NCI-H2196 treated with DMSO at 0.1 percent for 48 hours (cell line): Measurements from ENCODE around the gene CDHR3.
A peak's percentile ranks its signal among the peaks of the same experiment; 100 is the strongest.

ENCODE experiments used
- DNase-seq: peaks from one replicate; lab custom pipeline; 2025; ENCODE audit not compliant: unreplicated experiment; lab: John Stamatoyannopoulos, UW

CDHR3 gene

GRCh38 chr7:106062006-106062405, 98.9 kb downstream of the CDHR3 start:
- DNase-seq = no peak

GRCh38 chr7:106062521-106062931, 99.5 kb downstream of the CDHR3 start:
- no peak for DNase-seq

GRCh38 chr7:106063024-106063423, 100.0 kb downstream of the CDHR3 start:
- DNase-seq = no peak

- DNase-seq = no peak
Measured at GRCh38 chr7:106063692-106064091, 100.6 kb downstream of the CDHR3 start.

- no peak for DNase-seq
Measured at GRCh38 chr7:106064316-106064715, 101.3 kb downstream of the CDHR3 start.

GRCh38 chr7:106064771-106065574, 101.9 kb downstream of the CDHR3 start:
- DNase-seq = peak; percentile 89

GRCh38 chr7:106065575-106066500, 102.8 kb downstream of the CDHR3 start:
- no peak for DNase-seq

GRCh38 chr7:106067678-106068077, 104.6 kb downstream of the CDHR3 start:
- no peak for DNase-seq

GRCh38 chr7:106068538-106068961, 105.5 kb downstream of the CDHR3 start:
- DNase-seq = no peak

GRCh38 chr7:106068986-106069385, 105.9 kb downstream of the CDHR3 start:
- no peak for DNase-seq

GRCh38 chr7:106069471-106070200, 106.6 kb downstream of the CDHR3 start:
- DNase-seq = no peak

- DNase-seq = no peak
Measured at GRCh38 chr7:106070201-106070551, 107.1 kb downstream of the CDHR3 start.

GRCh38 chr7:106070567-106071254, 107.6 kb downstream of the CDHR3 start:
- no peak for DNase-seq

- DNase-seq = no peak
Measured at GRCh38 chr7:106071356-106071998, 108.4 kb downstream of the CDHR3 start.

- no peak for DNase-seq
Measured at GRCh38 chr7:106071999-106072714, 109.1 kb downstream of the CDHR3 start.

- DNase-seq = no peak
Measured at GRCh38 chr7:106072715-106073091, 109.6 kb downstream of the CDHR3 start.

- DNase-seq = no peak
Measured at GRCh38 chr7:106073701-106074100, 110.6 kb downstream of the CDHR3 start.

- no peak for DNase-seq
Measured at GRCh38 chr7:106074257-106074656, 111.2 kb downstream of the CDHR3 start.

GRCh38 chr7:106075937-106076336, 112.9 kb downstream of the CDHR3 start:
- no peak for DNase-seq

GRCh38 chr7:106076537-106076936, 113.5 kb downstream of the CDHR3 start:
- DNase-seq = no peak
